Spleen (tissue), 7 donors: ENCODE measurements around the gene ITPKB.

Experiments
- POLR2A ChIP-seq, 3 donors: fragments of 450-650 bp; IDR thresholded peaks; one replicate each; pipeline ENCODE4 v1.5.1; 2017; ENCODE audit warnings: antibody characterized with exemption in 3 of 3, mild to moderate bottlenecking in 1 of 3
- POLR2AphosphoS5 ChIP-seq, 3 donors: sonication (generic); formaldehyde crosslinking; IDR thresholded peaks; one replicate each; pipeline ENCODE4 v1.5.1; 2017; ENCODE audit warnings: antibody characterized with exemption in 3 of 3
- TF ChIP-seq, protein P1 (sequence below), 11 experiments: fragments of 200-600 bp in 7 of 11; fragments of 450-650 bp in 4 of 11; sonication (generic) in 4 of 11; IDR thresholded peaks in 8 of 11; conservative IDR thresholded peaks in 3 of 11; 1 replicate in 7 of 11; 2 replicates in 4 of 11; pipeline versions ENCODE4 v1.4.0 to v1.8.0; 2016 to 2021; ENCODE audit warnings: antibody characterized with exemption in 11 of 11, inconsistent platforms in 4 of 11, mild to moderate bottlenecking in 1 of 11
- donor health status: DM: no; HTN: no; CAD: no; lungs with moderate emphysema.
- donor health status: DM: no; HTN: no; CAD: no.
- donor health status: DM: no; HTN: no; CAD: no.

DNA sequence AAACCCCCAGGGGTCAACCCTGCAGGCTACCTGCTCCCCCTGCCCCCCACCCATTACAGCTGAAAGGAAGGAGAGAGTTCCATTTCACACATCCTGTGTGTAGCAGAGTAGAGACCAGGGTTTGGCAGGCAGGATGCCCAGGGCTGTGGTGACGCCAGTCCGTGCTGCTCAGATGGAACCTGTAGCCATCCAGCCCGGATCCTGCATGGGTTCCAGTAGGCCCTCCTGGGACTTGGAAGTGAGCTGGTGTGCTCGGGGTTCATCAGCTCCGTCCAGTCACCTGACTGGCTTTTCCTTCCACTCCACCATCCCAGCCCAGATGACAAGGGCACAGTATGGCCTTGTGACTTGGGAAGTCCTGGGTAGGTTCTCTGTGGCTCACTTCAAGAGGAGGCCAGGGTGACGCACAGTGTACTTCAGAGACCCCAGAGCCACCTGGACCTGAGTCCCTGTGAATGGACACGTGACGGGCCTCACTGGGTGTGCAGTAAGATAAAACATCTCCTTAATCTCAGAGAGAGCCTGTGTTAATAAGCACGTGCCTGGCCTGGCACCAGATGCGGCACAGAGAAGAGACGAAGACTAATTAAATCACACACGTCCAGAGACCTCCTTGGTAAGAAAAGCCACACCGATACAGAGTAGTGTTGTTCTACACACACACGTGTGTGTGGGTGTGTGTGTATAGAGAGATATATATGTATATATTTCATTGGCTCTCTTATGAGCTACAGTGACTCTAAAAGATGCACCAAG, 16.0 kb downstream of the ITPKB start:
- TF ChIP-seq, protein P1, sequence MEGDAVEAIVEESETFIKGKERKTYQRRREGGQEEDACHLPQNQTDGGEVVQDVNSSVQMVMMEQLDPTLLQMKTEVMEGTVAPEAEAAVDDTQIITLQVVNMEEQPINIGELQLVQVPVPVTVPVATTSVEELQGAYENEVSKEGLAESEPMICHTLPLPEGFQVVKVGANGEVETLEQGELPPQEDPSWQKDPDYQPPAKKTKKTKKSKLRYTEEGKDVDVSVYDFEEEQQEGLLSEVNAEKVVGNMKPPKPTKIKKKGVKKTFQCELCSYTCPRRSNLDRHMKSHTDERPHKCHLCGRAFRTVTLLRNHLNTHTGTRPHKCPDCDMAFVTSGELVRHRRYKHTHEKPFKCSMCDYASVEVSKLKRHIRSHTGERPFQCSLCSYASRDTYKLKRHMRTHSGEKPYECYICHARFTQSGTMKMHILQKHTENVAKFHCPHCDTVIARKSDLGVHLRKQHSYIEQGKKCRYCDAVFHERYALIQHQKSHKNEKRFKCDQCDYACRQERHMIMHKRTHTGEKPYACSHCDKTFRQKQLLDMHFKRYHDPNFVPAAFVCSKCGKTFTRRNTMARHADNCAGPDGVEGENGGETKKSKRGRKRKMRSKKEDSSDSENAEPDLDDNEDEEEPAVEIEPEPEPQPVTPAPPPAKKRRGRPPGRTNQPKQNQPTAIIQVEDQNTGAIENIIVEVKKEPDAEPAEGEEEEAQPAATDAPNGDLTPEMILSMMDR (IDR thresholded peaks at IDR 0.05 in 8 of 11, conservative IDR thresholded peaks at IDR 0.05 in 3 of 11), result no peak
- TF ChIP-seq POLR2AphosphoS5 (IDR thresholded peaks at IDR 0.05), result peak; percentile 12 to 43 (median 23)
- TF ChIP-seq POLR2A (IDR thresholded peaks at IDR 0.05), result no peak
